Left lobe of liver (tissue), 2 donors: ENCODE results near the gene CDC5L. TPM values are rescaled to one million over a fixed set of nuclear protein-coding genes. Genes with fewer than 3 reads are reported as not detected.

ENCODE experiments used
- ATAC-seq: fragments of 200-7000 bp; cut with Tn5 transposase; one replicate; pipeline ENCODE4 v1.9.1; 2020; ENCODE audit warnings: mild to moderate bottlenecking, moderate library complexity
- DNase-seq: peaks from one replicate; pipeline ENCODE4 v3.0.0-alpha.2; 2020; ENCODE audit warnings: low spot score
- total RNA-seq: library from RNA; stranded (reverse); gene quantifications from one replicate; pipeline ENCODE4 v1.2.1, GENCODE V29; 2021
- donor health status: DM: no; HTN: no; CAD: no; lungs with moderate emphysema.
- donor health status: DM: no; HTN: yes; CAD: no.

CDC5L gene
- total RNA-seq, 1 donor from 2014 or later, result 10.2 TPM

- ATAC-seq, result no peak
- DNase-seq, result no peak
Observed at GRCh38 chr6:44410363-44410762, 22.9 kb downstream of the CDC5L start.

GRCh38 chr6:44411141-44411540 is 23.6 kb downstream of the CDC5L start:
- no peak for ATAC-seq
- no peak for DNase-seq

GRCh38 chr6:44415449-44415848 is 27.9 kb downstream of the CDC5L start:
- ATAC-seq (peak; percentile 19), DNase-seq (no peak)

DNA sequence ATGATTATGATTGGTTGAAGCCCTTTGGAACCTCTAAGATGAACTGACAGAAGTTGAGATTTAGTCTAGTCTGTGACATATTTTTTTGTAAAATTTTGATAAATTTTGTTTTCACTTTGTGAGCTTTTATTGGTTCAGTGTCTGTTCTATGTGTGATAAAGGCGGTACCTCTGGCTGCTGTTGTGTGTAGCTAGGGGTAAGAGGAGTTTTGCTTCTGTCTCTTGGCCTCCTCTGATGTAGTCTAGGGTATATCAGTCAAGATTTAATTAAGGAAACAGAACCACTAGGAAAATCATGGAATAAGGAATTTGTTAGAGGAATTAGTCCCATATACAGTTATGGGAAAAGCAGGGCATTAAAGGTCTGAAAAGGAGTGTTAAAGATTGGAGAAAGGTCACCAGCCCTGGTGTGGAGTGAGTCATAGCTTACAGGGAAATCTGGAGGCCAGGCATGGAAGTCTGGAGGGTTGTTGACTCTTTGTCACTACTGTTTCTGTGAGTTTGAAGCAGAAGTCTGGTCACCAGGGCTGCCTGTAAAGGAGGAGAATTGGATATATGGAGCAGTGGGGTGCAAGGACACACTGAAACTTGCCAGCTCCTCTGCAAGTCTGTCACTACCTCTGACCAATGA is 28.5 kb downstream of the CDC5L start:
- ATAC-seq, result peak; percentile 21
- DNase-seq, result no peak

DNA sequence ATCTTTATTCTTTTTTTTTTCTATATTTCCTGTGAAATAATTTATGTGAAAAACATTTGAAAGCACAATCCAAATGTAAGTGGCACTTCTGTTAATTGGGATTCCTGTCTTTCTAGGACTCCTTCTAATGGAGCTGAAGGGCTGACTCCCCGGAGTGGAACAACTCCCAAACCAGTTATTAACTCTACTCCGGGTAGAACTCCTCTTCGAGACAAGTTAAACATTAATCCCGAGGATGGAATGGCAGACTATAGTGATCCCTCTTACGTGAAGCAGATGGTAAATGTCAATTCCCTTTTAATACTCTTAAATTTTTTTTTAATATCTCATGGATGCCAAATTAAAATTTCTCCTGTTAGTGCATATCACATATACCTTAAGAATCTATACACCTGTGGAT is 35.0 kb downstream of the CDC5L start:
- ATAC-seq, result peak; percentile 84

DNA sequence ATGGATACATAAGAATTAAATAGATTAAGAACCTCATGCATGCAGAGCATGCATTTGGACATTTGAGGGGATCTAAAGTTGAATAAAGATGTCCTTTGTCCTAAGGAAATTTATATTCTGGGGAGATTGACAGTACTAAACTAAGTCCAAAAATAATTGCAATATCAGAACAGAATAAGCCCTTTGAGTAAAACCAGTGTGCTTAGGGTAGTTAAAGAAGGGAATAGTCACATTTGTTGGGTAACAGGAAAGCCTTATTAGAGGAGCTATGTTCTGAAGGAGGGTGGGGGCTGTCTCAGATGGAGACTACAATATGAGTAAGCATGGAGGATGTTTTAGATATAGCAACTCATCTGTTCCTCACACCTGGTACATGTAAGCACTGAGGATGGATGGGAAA is 35.8 kb downstream of the CDC5L start:
- no peak for DNase-seq
- ATAC-seq, result no peak

More for the DNA sequence above, 35.0 kb downstream of the CDC5L start:
- DNase-seq, result no peak

GRCh38 chr6:44425951-44426350 is 38.4 kb downstream of the CDC5L start:
- DNase-seq (no peak), ATAC-seq (no peak)

DNA sequence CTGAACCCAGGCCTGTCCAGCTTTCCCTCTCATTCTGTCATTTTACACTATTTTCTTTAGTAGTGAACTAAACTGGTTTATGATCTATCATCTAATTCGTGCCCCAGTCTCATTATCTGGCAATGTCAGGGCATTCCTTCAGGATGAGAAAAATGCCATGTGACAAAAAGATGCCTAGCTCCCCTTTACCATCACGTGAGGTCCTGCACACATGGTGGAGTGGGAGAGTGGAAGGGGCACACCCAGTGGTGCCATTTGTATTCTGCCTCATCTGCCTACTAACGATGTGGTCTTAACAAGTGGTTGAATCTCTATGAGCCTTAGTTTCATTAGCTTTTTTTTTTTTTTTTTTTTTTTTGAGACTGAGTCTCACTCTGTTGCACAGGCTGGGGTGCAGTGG is 41.2 kb downstream of the CDC5L start:
- DNase-seq, result no peak
- no peak for ATAC-seq

GRCh38 chr6:44430326-44430725 is 42.8 kb downstream of the CDC5L start:
- no peak for ATAC-seq
- no peak for DNase-seq

GRCh38 chr6:44431118-44431725 is 43.7 kb downstream of the CDC5L start:
- peak; percentile 85 for ATAC-seq
- no peak for DNase-seq

GRCh38 chr6:44432227-44432626 is 44.7 kb downstream of the CDC5L start:
- ATAC-seq (peak; percentile 76), DNase-seq (no peak)

DNA sequence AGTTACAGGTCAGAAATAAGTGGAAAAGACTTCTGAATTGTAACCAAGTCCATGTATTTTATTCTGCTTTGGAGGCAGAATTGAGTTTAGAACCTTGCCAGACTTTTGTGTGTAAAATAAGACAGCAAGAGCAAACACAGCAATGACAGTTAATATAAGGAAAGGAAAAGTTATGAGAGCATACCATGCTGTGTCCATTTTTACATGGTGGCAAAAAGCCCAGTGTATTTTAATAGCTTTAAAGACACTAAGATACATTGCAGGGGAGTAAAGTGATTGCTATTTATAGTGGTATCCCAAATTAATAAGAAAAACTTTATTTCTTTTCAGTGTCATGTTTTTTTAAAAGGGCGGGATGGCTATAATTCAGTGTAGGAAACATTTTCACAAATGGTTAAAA is 45.2 kb downstream of the CDC5L start:
- ATAC-seq, result no peak
- DNase-seq, result no peak

GRCh38 chr6:44435500-44435899 is 48.0 kb downstream of the CDC5L start:
- ATAC-seq, result no peak
- no peak for DNase-seq

GRCh38 chr6:44438827-44439226 is 51.3 kb downstream of the CDC5L start:
- no peak for ATAC-seq
- DNase-seq, result no peak

DNA sequence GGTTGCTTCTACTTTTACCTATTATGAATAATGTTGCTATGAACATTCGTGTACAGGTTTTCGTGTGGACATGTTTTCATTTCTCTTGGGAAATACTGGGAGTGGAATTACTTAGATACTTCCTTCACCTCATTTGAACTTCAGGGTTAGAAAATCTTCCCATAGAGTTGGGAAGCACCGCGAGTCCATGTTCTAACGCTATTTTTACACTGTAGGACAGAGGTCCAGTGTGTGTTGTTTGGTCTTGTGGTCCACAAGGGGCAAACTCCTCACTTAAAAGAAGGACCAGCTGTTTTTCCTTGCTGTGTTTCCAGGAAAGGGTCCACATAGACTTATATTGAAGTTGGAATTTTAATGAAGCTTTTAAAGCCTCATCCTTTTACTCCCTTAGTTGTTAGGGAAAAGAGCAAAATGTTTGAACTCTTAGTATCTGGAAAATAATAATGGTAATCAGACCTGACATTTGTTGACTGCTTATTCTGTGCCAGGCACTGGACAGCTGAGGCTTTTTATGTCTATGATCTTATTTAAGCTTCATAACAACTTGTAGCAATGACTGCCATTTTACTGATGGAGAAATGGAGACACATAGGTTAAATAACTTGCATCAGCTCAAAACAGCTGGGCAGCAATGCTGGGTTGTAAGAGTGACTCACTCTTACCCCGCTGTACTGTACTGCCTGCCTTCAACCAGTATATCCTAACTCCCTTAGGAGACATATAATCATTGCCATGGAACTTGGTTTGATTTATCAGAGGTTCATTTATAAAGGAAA is 52.0 kb downstream of the CDC5L start:
- no peak for DNase-seq
- peak; percentile 22 for ATAC-seq

GRCh38 chr6:44441091-44441855 is 53.8 kb downstream of the CDC5L start:
- no peak for DNase-seq
- no peak for ATAC-seq

- DNase-seq, result no peak
- ATAC-seq, result no peak
Observed at GRCh38 chr6:44442236-44442635, 54.7 kb downstream of the CDC5L start.

- no peak for DNase-seq
- no peak for ATAC-seq
Observed at GRCh38 chr6:44442833-44443444, 55.4 kb downstream of the CDC5L start.

GRCh38 chr6:44444853-44445252 is 57.3 kb downstream of the CDC5L start:
- DNase-seq (no peak), ATAC-seq (no peak)

DNA sequence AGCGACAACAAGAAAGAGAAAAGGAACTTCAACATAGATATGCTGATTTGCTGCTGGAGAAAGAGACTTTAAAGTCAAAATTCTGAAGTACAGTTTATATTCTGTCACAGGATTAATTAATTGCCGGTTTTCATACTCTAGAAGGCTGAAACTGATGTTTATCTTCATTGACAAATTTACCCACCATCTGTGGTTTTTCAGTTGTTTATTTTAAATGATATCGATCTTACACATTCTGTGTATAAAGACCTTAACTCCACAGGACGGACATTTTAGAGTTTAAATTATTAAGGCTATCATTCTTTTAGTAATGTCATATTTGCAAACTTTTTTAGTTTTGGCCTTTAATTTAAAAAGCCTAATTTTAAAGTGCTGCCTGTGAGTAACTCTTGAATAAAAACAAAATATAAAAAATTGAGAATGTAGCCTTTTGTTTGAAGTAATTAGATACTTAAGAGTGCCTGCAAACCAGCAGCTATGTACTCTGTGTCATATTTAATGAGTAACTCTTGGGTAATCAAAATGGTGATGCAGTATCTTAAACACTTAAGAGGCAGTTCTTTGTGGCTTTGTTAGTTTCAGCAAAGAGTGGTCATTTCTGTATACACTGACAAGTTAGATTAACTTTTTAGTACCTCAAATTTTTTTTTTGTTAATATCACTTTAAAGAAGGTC is 59.3 kb downstream of the CDC5L start:
- DNase-seq, result no peak

More for the DNA sequence above, 59.3 kb downstream of the CDC5L start:
- peak; percentile 34 for ATAC-seq
